ENCODE results near the gene PTPRN2. TPM values are rescaled to one million over a fixed set of nuclear protein-coding genes. Genes with fewer than 3 reads are reported as not detected.

The PTPRN2 gene
- total and polyA plus RNA-seq, 2 of the 8 experiments (the other 6 are each of a cell fraction or from before 2014, with no cell fraction given), result 2.6 to 4.5 TPM

DNA sequence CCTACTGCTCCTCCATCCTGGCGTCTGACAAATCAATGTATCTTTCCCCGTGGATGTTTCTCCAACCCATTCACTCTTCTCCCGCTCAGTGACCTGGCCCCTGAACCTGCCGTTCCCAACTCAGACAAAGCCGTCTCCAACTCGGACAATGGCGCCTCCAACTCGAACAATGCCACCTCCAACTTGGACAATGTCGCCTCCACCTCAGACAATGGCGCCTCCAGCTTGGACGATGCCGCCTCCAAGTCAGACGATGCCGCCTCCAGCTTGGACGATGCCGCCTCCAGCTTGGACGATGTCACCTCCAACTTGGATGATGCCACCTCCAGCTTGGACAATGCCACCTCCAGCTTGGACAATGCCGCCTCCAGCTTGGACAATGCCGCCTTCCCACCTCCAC lies 642.2 kb downstream of the PTPRN2 start:
- no peaks in the 10 kb centered on the region for H3K36me3 ChIP-seq (ENCODE audit: control insufficient read depth in 2 of 4, insufficient read depth in 4 of 4, low read length in 3 of 4)
- TF ChIP-seq CREB1 (IDR thresholded peaks at IDR 0.05) (no peak), RFX5 (IDR thresholded peaks at IDR 0.05; ENCODE audit: borderline replicate concordance, low read depth, low read length) (no peak), SP1 (IDR thresholded peaks at IDR 0.05; ENCODE audit: low read depth, low read length) (no peak), POU5F1 (IDR thresholded peaks at IDR 0.05; ENCODE audit: low read depth, low read length) (no peak), BACH1 (IDR thresholded peaks at IDR 0.05; ENCODE audit: low read length) (no peak), GTF2F1 (IDR thresholded peaks at IDR 0.05; ENCODE audit: borderline replicate concordance, low read depth, low read length) (no peak), CEBPB (IDR thresholded peaks at IDR 0.05; ENCODE audit: low read depth, low read length) (no peak), SRF (IDR thresholded peaks at IDR 0.05; ENCODE audit: low read depth, low read length) (no peak), HDAC6 (IDR thresholded peaks at IDR 0.05; ENCODE audit: low read depth, low read length) (no peak), ZNF274 (IDR thresholded peaks at IDR 0.05; ENCODE audit: borderline replicate concordance, extremely low read depth, low read length) (no peak), SUZ12 (IDR thresholded peaks at IDR 0.05; ENCODE audit: low read length) (no peak), CTBP2 (IDR thresholded peaks at IDR 0.05; ENCODE audit: borderline replicate concordance, insufficient read depth, insufficient read length, low read length) (no peak), KDM4A (IDR thresholded peaks at IDR 0.05; ENCODE audit: low read depth, low read length, severe bottlenecking) (no peak), KDM5A (IDR thresholded peaks at IDR 0.05; ENCODE audit: low read length) (no peak)
- TF ChIP-seq, protein P1, sequence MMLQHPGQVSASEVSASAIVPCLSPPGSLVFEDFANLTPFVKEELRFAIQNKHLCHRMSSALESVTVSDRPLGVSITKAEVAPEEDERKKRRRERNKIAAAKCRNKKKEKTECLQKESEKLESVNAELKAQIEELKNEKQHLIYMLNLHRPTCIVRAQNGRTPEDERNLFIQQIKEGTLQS (IDR thresholded peaks at IDR 0.05; ENCODE audit: insufficient read depth, low read depth, low read length), result no peak
- no peak overlapping the region for H3K23ac ChIP-seq (ENCODE audit: insufficient read length)
- ChIA-PET POLR2A (ENCODE audit: partially characterized antibody) (no interaction called here), CTCF (ENCODE audit: partially characterized antibody) (interaction anchor here (1.7 kb wide), 1 partner anchor 10 kb away, joined by 5 read pairs; no protein-coding TSS in a partner anchor)
- peaks cover 16 to 27% of the 10 kb centered on the region in 2 experiments for H3K9me3 ChIP-seq (ENCODE audit: insufficient read depth in 2 of 2, low read depth in 1 of 2, low read length in 1 of 2)
- H3K23me2 ChIP-seq (ENCODE audit: low read depth, low read length), result peaks cover 1% of the 10 kb centered on the region; the same call in 1 of the 2 replicates
- H3K27me3 ChIP-seq (replicated peaks in 1 of 4; ENCODE audit: control insufficient read depth in 3 of 4, extremely low read depth in 1 of 4, insufficient read depth in 3 of 4, low read length in 3 of 4), result no peaks in the 10 kb centered on the region
- 94% methylated on average over 18 of the region's 19 CpGs; no CpG with 5 or more reads in 1 of the 2 experiments for WGBS, 2 experiments (ENCODE audit: extremely low coverage in 1 of 2, insufficient coverage in 1 of 2, insufficient read length in 1 of 2, insufficient replicate concordance in 2 of 2, low coverage in 1 of 2, low lambda C conversion rate in 2 of 2, missing lambda C conversion rate in 1 of 2)
- H4K5ac ChIP-seq (ENCODE audit: insufficient read length, low read depth, low read length), result no peak overlapping the region
- H2BK12ac ChIP-seq (ENCODE audit: low read depth, low read length), result no peak overlapping the region
- H3K27ac ChIP-seq (ENCODE audit: low read depth, low read length), result no peak overlapping the region
- H2BK5ac ChIP-seq (ENCODE audit: low read depth, low read length), result no peak overlapping the region
- FAIRE-seq (no peak), DNase-seq (ENCODE audit: low read depth in 1 of 2, low spot score in 2 of 2) (no peak)
- no peak overlapping the region for H2BK20ac ChIP-seq (ENCODE audit: low read length)
- H4K8ac ChIP-seq (ENCODE audit: extremely low read depth, insufficient read depth, low read length), result no peak overlapping the region
- H4K20me1 ChIP-seq (replicated peaks in 1 of 2; ENCODE audit: control insufficient read depth in 1 of 2, insufficient read depth in 2 of 2, low read length in 2 of 2), result no peaks in the 10 kb centered on the region
- peaks cover 0 to 5% (median 0%) of the 10 kb centered on the region in 4 experiments; a peak in 3 of 7 replicates for H3K4me1 ChIP-seq (replicated peaks in 1 of 4; ENCODE audit: control insufficient read depth in 3 of 4, insufficient read depth in 4 of 4, low read length in 3 of 4)
- H4K91ac ChIP-seq (replicated peaks; ENCODE audit: insufficient read length, low read length), result no peak overlapping the region
- H3K4me2 ChIP-seq (ENCODE audit: insufficient read depth in 1 of 2, low read depth in 2 of 2, low read length in 2 of 2), result no peak overlapping the region
- H3K4ac ChIP-seq (replicated peaks; ENCODE audit: insufficient read length, low read depth, low read length), result no peak overlapping the region
- H3K56ac ChIP-seq (replicated peaks; ENCODE audit: insufficient read length, low read depth, low read length), result no peak overlapping the region
- H2BK120ac ChIP-seq (replicated peaks; ENCODE audit: low read depth, low read length), result no peak overlapping the region
- no peak overlapping the region for H3K9ac ChIP-seq (replicated peaks in 1 of 4; ENCODE audit: extremely low read depth in 1 of 4, low read depth in 3 of 4, low read length in 3 of 4)
- H3K18ac ChIP-seq (ENCODE audit: extremely low read depth, low read length), result no peak overlapping the region
- no peaks in the 10 kb centered on the region for H3K79me1 ChIP-seq (ENCODE audit: low read depth, low read length)
- H2AFZ ChIP-seq (ENCODE audit: low read length), result no peak overlapping the region
- no peak overlapping the region for H2BK15ac ChIP-seq (ENCODE audit: low read length)
- H3K14ac ChIP-seq (ENCODE audit: insufficient read length), result no peak overlapping the region
- no peaks in the 10 kb centered on the region for H3K79me2 ChIP-seq (ENCODE audit: control insufficient read depth in 1 of 2, insufficient read depth in 2 of 2, low read length in 2 of 2)
- H3K4me3 ChIP-seq (ENCODE audit: extremely low read depth in 1 of 4, insufficient read depth in 2 of 4, low read depth in 3 of 4, low read length in 4 of 4), result no peak overlapping the region
- H2AK5ac ChIP-seq (ENCODE audit: low read depth, low read length), result no peak overlapping the region

Measured in H1 (cell line).